H1 (cell line): Measurements from ENCODE around the gene KRCC1. TPM values are rescaled to one million over a fixed set of nuclear protein-coding genes. Genes with fewer than 3 reads are reported as not detected.

Experiments
- CHD1 ChIP-seq: IDR thresholded peaks from 2 replicates; pipeline ENCODE4 v1.6.1; 2012; ENCODE audit warnings: low read depth, low read length, improper control_type of control experiment
- POU5F1 ChIP-seq: IDR thresholded peaks from 2 replicates; pipeline ENCODE4 v1.6.1; 2011; ENCODE audit warnings: low read depth, mild to moderate bottlenecking, low read length, moderate library complexity
- RBBP5 ChIP-seq: IDR thresholded peaks from 2 replicates; pipeline ENCODE4 v1.7.1; 2012; ENCODE audit warnings: low read depth, mild to moderate bottlenecking, inconsistent platforms, low read length, moderate library complexity, borderline replicate concordance
- TAF7 ChIP-seq: optimal IDR thresholded peaks from 2 replicates; pipeline ENCODE3; 2011; ENCODE audit warnings: low read depth, mild to moderate bottlenecking, inconsistent platforms, low read length, moderate library complexity, borderline replicate concordance
- TEAD4 ChIP-seq: IDR thresholded peaks from 2 replicates; pipeline ENCODE4 v1.6.1; 2012; ENCODE audit warnings: low read depth, low read length, inconsistent platforms, mixed read lengths
- YY1 ChIP-seq: IDR thresholded peaks from 2 replicates; pipeline ENCODE4 v1.6.1; 2011; ENCODE audit warnings: low read depth, mild to moderate bottlenecking, low read length
- polyA plus RNA-seq, 7 experiments: library from polyadenylated mRNA; depleted of rRNA in 3 of 7; stranded (reverse) in 5 of 7; unstranded in 2 of 7; fragments of >200 nt in 5 of 7; fragments of 200-250 nt in 2 of 7; gene quantifications; 1 replicate in 5 of 7; 2 replicates in 1 of 7; 4 replicates in 1 of 7; pipeline versions ENCODE4 v1.2.1 to v1.2.3, GENCODE V29; 2011 to 2013; ENCODE audit warnings: missing spikeins in 2 of 7, mixed read lengths in 2 of 7
- total RNA-seq: library from RNA; stranded (reverse); fragmentation: NEBNext Ultra II Directional; extraction: Animal tissue kit (Norgen Biotek cat#: 25700); gene quantifications from 2 replicates; pipeline ENCODE4 v1.2.1, GENCODE V29; 2021
- TF ChIP-seq, protein P1 (sequence below), 3 experiments: IDR thresholded peaks; 1 replicate in 2 of 3; 2 replicates in 1 of 3; pipeline versions ENCODE4 v1.5.1 to v1.6.1; 2011; ENCODE audit warnings: low read length in 3 of 3, mild to moderate bottlenecking in 3 of 3, inconsistent platforms in 2 of 3, low read depth in 1 of 3, moderate library complexity in 1 of 3; ENCODE audit not compliant: insufficient read depth in 1 of 3; ENCODE audit errors: control extremely low read depth in 1 of 3
- TF ChIP-seq, protein P2 (sequence below): IDR thresholded peaks from 2 replicates; pipeline ENCODE4 v1.6.1; 2012; ENCODE audit warnings: inconsistent platforms

Gene KRCC1
- total and polyA plus RNA-seq, 2 of the 8 experiments (the other 6 are each of a cell fraction or from before 2014, with no cell fraction given) = 5.1 to 8.5 TPM

DNA sequence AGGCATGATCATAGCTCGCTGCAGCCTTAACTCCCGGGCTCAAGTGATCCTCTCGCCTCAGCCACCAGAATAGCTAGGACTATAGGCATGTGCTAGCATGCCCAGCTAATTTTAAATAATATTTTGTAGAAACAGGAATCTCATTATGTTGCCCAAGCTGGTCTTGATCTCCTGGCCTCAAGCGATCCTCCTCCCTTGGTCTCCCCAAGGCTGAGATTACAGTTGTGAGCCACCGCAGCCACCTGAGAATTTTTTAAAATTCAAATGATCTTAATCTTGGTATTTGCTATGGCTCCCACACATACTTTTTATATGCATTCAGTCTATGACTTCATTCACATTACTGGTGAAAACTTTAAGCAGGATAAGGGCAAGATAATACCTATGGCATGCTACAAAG is 13.1 kb downstream of the KRCC1 start (continued):
- TF ChIP-seq RBBP5 (no peak), CHD1 (no peak), YY1 (no peak), TAF7 (no peak), TEAD4 (no peak), POU5F1 (no peak)
- TF ChIP-seq, protein P1, sequence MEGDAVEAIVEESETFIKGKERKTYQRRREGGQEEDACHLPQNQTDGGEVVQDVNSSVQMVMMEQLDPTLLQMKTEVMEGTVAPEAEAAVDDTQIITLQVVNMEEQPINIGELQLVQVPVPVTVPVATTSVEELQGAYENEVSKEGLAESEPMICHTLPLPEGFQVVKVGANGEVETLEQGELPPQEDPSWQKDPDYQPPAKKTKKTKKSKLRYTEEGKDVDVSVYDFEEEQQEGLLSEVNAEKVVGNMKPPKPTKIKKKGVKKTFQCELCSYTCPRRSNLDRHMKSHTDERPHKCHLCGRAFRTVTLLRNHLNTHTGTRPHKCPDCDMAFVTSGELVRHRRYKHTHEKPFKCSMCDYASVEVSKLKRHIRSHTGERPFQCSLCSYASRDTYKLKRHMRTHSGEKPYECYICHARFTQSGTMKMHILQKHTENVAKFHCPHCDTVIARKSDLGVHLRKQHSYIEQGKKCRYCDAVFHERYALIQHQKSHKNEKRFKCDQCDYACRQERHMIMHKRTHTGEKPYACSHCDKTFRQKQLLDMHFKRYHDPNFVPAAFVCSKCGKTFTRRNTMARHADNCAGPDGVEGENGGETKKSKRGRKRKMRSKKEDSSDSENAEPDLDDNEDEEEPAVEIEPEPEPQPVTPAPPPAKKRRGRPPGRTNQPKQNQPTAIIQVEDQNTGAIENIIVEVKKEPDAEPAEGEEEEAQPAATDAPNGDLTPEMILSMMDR (IDR thresholded peaks at IDR 0.05; ENCODE audit: control extremely low read depth in 1 of 3, insufficient read depth in 1 of 3, low read depth in 1 of 3, low read length in 3 of 3) = no peak
- TF ChIP-seq, protein P2, sequence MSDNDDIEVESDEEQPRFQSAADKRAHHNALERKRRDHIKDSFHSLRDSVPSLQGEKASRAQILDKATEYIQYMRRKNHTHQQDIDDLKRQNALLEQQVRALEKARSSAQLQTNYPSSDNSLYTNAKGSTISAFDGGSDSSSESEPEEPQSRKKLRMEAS = no peak
